ENCODE results near the gene KCP. TPM values are rescaled to one million over a fixed set of nuclear protein-coding genes. Genes with fewer than 3 reads are reported as not detected.

KCP gene
- total RNA-seq, 1 donor from 2014 or later = 0.11 TPM

DNA sequence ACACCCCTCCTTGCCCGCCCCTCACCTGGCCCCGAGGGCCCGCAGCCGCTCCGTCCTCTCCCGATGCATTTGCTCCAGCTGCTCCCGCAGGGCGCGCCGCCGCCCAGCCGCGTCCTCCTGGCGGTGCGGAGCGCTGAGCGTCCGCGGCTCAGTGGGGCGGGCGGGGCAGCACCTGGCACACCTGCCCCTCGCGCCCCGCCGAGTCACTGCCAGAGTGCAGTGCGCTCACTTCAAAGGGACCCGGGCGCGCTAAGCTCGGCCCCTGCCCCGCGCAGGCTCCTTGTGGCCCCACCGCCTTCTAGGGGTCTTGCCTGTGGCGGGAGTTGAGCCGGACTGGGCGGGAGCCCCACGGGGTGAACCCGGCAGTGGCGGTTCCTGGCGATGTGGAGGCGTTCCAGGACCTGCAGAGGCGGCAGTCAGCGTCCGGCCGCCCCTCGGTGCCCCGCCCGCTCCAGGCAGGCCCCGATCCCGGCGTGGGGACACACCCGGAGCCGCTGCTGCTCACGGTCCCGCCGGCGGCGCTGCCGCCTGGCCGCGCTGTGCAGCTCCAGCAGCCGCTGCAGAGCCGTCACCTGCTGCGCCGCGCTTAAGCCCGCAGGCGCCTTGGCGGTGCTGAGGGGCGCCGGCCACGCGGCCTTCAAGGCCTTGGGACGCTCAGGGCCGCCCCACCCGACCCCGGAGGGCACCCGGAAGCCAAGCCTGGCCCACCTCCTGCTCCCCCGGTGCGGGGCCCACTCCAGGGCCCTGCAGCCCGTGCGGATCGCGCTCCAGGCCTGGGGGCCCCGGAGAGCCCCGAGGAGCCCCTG is 41.2 kb downstream of the KCP start:
- DNase-seq = peak; percentile 75
- intact Hi-C loops (cut with DNase I) = no loop called here
- ATAC-seq (ENCODE audit: poor library complexity) = peak; percentile 87

DNA sequence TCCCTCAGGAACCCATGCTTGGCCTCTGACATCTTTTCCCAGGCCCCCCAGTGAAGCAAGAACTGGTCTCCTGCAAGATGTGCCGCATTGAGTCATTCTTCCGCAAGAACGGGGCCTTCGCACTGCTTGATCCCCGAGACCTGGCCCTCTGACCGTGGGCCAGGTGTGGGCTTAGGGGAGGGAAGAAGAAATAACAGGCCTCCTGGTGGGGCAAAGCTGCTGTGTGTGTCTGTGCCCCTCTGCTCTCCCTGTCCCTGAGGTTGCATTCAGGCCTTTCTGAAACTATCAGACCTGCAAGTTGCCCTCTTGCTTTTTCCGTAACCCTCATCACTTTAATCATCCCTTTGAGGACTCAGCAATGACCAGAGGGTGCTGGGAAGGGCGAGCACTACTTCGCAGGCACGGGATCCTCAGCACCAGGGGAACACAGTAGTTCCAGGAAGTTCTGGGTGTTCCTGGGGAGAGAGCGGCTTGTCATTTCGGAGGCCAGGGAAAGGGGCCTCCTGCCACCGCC is 41.8 kb downstream of the KCP start:
- ATAC-seq (ENCODE audit: poor library complexity) (peak; percentile 1), DNase-seq (no peak)
- intact Hi-C loops (cut with DNase I) = no loop called here

DNA sequence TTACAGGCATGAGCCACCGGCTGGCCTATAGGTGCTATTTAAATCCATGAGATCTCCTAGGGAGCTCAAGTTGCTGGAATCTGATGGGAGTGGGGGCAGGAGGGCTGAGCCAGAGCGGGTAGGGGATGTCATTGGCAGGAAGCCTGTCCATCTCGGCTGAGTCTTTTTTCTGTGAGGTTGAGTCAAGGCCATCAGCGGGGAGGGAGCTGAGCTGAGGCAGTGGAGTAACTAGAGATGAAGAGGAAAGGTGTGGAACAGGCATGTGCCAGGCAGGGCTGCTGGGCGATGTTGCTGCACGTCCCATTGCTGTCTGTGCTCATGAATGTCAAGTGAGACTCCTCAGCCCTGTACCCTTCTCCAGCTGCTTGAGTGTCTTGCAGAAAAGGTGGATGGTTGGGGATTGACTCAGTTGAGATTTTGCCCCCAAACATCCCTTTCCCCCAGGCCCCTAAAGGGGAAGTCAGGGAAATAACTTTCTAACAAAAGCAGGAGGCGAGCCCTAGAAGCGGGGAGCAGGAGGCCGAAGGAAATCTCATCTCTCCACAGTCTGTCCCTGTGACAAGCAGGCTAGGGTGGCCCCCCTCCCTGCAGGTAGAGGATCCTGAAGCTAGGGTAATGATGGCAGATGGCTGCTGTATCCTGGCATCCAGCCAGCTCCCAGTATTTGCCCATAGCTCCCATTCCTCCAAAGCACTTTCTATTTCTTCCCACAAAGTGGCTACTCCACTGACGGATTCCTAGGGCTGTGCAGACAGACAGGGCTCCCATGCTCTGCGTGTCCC is 42.5 kb downstream of the KCP start:
- ATAC-seq (ENCODE audit: poor library complexity) (no peak), DNase-seq (no peak)
- intact Hi-C loops (cut with DNase I) = no loop called here

DNA sequence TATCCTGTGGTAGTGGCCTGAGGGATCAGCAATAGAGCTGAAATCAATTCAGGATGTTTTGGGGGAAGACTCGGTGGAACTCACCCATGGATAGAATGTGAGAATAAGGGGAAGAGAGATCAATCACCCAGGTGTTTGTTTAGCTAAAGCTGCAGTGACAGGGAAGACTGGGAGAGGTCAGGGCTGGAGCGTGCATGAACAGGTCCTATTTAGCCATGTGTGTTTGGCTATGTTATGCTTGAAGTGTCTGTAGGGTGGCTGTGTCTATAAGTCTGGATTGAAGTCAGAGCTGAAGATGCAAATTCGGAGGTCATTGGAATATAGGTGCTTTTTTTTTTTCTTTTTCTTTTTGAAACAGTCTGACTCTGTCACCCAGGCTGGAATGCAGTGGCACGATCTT is 43.3 kb downstream of the KCP start:
- DNase-seq = no peak
- intact Hi-C loops (cut with DNase I) = no loop called here
- ATAC-seq (ENCODE audit: poor library complexity) = no peak

DNA sequence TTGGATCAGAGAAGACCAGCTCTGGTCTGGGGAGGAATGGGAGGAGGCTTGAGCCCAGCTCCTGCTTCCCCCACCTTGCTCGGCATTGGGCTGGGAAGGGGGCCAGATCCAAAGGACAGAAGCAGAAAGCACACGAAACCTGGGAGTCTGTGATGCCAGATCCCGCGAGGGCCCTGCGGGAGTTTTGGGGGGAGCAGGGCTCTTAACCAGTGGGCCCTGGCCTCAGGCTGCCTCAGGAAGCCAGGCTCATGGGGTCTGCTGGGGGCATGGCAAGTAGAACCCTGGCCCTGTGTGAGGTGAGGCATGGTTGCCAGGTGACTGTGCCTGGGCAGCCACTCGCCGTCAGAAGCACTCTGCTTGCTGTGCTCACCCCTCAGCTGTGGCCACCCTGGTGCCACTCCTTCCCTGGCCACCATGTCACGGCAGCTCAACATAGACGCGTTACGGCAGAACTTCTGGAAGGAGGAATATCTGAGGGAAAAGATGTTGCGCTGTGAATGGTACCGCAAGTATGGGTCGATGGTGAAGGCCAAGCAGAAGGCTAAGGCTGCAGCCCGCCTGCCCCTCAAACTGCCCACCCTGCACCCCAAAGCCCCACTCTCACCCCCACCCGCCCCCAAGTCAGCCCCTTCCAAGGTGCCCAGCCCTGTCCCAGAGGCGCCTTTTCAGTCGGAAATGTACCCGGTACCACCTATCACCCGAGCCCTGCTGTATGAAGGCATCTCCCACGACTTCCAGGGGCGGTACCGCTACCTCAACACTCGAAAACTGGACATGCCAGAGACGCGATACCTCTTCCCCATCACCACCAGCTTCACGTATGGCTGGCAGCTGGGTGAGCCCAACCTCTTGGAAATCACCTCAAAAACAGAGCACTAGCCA is 44.3 kb downstream of the KCP start:
- intact Hi-C loops (cut with DNase I) = no loop called here
- ATAC-seq (ENCODE audit: poor library complexity) (no peak), DNase-seq (no peak)

DNA sequence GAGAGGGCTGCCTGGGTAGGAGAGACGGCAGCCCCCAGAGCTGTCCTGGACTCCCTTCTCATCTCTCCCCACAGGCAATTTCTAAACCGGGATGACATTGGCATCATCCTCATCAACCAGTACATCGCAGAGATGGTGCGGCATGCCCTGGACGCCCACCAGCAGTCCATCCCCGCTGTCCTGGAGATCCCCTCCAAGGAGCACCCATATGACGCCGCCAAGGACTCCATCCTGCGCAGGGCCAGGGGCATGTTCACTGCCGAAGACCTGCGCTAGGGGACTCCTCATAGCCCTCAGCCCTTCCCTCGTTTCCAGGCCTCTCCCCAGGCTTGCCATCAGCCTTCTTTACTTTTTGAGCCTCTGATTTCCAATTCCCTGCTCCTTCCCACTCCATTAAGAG is 45.2 kb downstream of the KCP start:
- DNase-seq = no peak
- intact Hi-C loops (cut with DNase I) = no loop called here
- ATAC-seq (ENCODE audit: poor library complexity) = no peak

DNA sequence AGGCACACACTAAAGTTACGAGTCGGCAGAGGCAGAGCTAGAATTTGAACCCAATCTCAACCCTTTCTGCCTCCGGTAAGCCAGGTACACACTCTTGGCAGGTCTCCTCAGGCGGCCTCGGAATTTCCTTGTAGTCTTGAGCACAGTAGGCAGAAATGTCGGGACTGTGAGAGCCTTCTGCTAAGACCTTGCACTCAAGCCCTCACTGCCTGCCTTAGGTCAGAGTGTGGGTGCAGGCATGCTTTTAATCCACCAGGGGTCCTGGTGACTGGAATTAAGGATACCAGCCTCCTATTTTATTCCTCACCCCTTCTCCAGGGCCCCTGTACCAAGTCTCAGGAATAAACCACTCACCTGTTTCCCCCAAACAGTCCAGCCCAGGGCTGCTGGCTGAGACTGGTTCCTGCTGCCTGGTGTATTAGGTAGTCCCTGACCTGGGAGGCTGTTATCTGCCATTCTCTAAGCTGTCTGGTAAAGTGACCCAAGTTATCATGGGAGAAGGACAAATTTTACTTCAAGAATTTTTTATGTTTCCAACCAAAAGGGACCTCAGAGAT is 47.0 kb downstream of the KCP start:
- intact Hi-C loops (cut with DNase I) = no loop called here
- ATAC-seq (ENCODE audit: poor library complexity) (no peak), DNase-seq (no peak)

DNA sequence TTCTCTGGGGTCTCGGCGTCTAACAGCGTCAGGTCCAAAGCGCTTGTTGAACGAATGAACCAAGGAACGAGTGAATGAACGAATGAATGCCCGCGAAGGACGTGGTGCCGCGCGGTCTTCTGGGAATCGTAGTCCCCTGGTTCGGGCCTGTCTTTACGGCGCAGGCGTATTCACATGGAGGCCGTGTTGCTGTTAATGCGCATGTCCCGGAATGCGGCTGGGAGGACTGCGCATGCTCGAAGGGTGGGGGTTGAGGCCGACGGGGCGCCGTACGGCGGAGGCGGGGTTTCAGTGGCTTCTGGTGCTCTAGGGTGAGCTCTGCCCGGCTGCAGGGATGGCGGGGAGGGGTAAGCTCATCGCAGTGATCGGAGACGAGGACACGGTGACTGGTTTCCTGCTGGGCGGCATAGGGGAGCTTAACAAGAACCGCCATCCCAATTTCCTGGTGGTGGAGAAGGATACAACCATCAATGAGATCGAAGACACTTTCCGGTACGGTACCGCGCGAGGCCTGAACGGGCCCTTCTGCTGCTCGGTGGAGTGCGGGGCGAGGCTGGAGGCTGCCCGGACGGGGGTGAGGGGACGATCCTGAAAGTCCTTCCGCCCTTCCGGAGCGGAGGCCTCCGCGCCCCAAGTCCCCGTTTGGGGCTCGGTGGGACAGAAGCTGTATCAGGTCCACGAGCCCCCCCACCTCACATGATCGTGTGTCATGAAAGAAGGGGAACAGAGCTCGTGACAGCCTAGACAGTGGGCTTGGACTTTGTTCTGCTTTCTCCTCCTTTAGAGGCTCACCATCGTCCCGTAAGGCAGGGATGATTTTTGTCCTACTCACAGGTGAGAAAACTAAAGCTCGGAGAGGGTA is 47.7 kb downstream of the KCP start, which contains the start of gene ATP6V1F:
Gene ATP6V1F, plus strand, starts transcription at position 286 of the 862 bp plus-strand sequence. Its CDS starts 49 bp downstream, at position 335.
- ATAC-seq (ENCODE audit: poor library complexity) = peak; percentile 88
- intact Hi-C loops (cut with DNase I) = no loop called here
- peak; percentile 99 for DNase-seq

DNA sequence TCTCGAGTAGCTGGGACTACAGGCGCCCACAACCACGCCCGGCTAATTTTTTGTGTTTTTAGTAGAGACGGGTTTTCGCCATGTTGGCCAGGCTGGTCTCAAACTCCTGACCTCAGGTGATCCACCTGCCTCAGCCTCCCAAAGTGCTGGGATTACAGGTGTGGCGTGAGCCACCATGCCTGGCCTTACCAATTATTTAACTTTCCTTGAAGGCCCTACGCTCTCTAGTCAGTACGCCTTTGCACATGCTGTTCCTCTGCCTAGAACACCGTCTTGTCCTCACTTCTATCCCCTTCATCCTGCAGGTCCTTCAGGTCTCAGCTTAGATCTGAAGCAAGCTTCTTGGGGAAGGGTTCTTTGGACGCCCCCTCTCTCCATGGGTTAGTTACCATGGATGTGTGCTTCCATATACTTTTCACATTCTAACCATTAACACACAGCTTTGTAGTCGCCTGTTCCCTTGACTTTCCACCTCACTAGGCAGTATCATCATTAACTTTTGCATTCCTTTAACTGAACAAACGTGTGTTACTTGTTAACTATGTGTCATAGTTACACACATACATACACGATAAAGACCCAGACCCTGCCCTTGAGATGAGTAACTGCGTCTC is 48.4 kb downstream of the KCP start:
- intact Hi-C loops (cut with DNase I) = no loop called here
- ATAC-seq (ENCODE audit: poor library complexity) (no peak), DNase-seq (no peak)

DNA sequence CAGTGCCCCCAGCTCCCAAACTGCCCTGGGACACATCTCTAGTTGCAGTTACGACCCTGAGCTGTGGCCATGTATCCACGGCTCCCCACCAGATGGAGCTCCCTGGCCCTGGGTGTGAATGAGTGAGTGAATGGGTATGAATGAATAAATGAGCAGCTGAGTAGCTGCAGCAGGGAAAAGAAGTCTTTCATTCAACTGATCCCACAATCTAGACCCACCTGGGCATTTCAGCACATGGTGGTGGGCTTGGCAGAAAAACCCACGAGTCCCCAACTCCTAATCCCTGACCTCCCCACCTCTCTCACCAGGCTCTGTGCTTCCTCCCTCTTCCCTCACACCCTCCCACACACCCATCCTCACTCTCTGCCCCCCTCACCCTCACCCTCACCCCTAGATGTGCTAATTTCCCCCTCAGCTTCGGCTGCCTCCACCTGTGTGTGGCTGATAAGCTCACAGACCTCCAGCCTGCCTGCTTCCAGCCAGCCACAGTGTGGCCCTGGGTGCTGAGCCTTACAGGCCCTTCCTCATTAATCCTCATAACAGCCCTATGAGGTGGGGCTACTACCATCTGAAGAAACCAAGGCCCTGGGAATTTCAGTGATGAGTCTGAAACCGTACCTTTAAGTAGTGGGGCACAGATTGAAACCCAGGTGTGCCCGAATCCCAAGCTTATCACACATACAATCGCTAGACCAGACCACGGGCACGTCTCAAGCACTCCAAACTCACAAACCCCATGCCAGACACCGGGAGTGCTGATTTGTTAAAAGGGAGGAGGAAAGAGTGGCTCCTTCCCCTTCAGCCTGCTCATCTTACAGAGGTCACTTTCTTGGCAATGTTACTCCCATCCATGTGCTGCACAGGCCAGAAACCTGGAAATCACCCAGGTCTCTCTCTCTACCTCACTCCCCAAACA is 50.1 kb downstream of the KCP start:
- intact Hi-C loops (cut with DNase I) = no loop called here
- DNase-seq (no peak), ATAC-seq (ENCODE audit: poor library complexity) (peak; percentile 10)

DNA sequence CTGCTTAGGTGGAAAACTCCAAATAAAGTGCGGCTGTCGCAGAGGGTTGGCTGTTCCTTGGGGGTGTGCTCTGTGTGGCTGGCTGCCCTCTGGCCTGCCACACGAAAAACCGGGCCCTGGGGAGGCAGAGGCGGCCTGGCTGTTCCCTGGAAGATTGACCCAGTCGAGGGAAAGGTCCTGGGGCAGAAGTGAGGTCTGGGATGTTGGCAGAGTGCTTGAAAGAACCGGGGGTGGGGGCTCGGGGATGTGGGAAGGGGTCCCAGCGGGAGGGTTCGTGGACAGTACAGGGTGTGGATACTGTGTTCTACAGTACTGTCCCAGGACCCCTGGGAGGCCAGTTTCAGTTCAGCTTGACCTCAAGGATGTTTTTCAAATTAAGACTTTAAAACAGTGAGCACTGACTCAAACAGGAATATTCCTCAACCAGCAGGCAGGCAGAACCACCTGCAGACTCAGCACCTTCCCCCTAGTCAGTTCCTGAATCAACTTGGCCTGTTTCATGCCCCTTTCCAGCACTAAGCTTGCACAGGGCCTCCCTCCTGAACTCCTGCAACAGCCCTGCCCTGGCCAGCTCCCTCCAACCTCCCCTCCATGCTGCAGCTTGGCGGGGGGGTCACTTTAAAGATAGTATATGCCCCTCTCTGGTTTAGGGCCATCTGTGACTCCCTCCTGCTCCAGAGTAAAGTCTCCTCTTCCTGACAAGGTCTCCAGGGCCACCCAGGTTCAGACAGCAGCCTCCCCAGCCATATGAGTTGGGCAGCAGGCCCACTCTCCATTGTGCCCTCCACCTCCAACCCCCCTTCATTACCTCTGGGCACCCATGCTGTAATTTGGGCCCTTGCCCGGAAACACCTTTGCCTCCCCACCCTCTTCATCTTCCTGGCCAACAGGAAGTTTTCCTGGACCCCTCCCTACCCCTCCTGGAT is 51.0 kb downstream of the KCP start:
- intact Hi-C loops (cut with DNase I) = no loop called here
- peak; percentile 71 for DNase-seq
- peak; percentile 2 for ATAC-seq (ENCODE audit: poor library complexity)

DNA sequence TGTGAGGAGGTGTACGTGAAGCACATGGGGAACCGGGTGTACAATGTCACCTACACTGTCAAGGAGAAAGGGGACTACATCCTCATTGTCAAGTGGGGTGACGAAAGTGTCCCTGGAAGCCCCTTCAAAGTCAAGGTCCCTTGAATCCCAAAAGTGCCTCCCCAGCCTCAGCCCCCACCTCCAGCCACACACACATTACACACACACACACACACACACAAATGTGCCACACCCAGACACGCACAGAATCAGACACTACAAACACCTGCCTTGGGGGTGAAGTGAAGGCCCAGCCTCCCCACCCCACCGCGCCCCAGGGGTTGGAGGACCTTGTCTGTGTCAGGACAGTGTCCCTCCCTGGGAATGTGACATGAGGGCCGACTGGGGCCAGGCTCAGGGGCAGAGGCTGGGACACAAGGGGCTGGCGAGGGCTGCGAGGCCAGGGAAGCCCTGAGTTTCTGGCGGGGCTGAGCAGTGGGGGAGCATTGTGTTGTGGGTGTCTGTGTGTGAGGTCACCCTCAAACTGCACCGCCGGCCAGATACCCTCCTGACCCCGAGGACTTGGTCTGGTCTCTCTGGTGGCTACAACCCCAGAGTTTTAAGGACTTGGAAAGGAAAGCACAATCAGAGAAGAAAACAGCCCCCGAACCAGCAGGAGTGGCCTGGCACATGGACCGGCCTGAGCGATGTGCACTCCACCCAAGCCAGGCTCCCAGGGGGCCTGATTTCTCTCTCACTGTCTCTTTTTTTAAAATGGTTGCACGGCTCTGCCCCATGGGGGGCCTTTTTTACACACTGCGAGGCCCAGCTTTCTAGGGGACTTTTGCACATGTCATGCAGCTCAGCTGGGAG is 51.9 kb downstream of the KCP start:
- no peak for ATAC-seq (ENCODE audit: poor library complexity)

DNA sequence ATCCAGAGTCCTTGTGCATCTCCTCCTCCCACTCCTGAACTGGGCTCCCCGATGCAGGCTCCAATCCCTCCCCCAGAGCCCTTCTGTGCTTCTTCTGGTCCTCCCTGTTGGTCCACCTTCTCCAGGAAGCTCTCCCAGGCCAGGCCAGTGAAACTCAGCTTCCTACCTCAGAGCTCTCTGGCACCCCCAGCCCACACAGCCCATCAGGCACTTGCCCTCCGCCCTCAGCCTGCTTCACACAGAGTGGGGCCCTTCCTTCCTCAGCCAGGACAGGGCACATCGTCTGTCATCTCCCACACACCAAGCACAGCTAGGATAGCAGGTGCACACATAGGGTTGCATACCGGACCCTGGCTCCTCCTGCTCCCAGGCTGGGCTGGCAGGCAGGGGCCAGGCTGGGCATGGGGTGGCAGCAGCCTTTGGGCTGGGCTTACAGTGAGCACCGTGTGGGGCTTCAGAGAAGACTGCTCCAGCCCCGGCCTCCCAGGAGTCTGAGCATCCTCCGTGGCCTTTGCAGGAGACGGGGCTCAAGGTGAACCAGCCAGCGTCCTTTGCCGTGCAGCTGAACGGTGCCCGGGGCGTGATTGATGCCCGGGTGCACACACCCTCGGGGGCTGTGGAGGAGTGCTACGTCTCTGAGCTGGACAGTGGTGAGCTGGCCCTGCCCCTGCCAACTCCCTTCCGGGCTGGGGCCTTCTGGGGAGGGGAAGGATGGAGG is 54.3 kb downstream of the KCP start:
- ATAC-seq (ENCODE audit: poor library complexity) (no peak), DNase-seq (peak; percentile 31)
- intact Hi-C loops (cut with DNase I) = no loop called here

More for the DNA sequence above, 51.9 kb downstream of the KCP start:
- DNase-seq = peak; percentile 75
- intact Hi-C loops (cut with DNase I) = no loop called here

DNA sequence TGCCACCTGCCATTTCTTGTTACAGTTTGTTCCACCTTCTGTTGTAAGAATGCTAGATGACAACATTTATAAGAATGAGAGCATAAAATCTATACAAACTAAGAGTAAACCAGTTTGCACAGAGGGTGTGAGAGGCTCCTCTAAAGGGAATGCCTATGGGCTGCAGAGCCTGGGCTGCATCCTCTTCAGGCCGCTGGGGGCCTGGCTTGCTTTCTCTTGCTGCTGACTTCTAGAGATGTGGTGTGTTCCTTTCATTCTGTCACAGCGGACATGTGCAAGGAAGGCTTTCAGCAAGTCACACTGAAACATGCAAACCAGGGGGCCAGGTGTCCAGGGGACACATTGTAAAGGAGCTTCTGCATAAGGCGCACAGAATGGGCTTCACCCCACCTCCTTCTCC is 55.0 kb downstream of the KCP start:
- ATAC-seq (ENCODE audit: poor library complexity) (no peak), DNase-seq (no peak)
- intact Hi-C loops (cut with DNase I) = no loop called here
